DND-41 (cell line): ENCODE data around the gene IGLL1.
"Not testable (repeated sequence)": the region's sequence is repeated elsewhere in the genome, so short reads cannot be mapped to it uniquely, and the experiment has no call there.

ENCODE experiments used
- ATAC-seq: fragments of 200-7000 bp; cut with Tn5 transposase; 3 replicates; pipeline ENCODE4 v1.9.1; 2021; ENCODE audit warnings: low read depth; ENCODE audit not compliant: insufficient read depth
- DNase-seq: peaks from one replicate; pipeline ENCODE4 v3.0.0-alpha.2; 2020
- H2AFZ ChIP-seq: 2 replicates; pipeline ENCODE4 v1.6.0; 2012; ENCODE audit warnings: low read depth, low read length
- H3K27ac ChIP-seq: 2 replicates; pipeline ENCODE4 v1.5.1; 2012; ENCODE audit warnings: low read length, inconsistent platforms
- H3K27me3 ChIP-seq: fragments of 200-600 bp; sonication (generic); 2 replicates; pipeline ENCODE4 v1.6.0; 2012; ENCODE audit warnings: low read length, mild to moderate bottlenecking, inconsistent platforms; ENCODE audit not compliant: insufficient read depth, poor library complexity
- H3K36me3 ChIP-seq: 2 replicates; pipeline ENCODE4 v1.5.1; 2012; ENCODE audit warnings: low read length, inconsistent platforms; ENCODE audit not compliant: insufficient read depth
- H3K4me1 ChIP-seq: 2 replicates; pipeline ENCODE4 v1.5.1; 2012; ENCODE audit warnings: mild to moderate bottlenecking, low read length; ENCODE audit not compliant: insufficient read depth
- H3K4me2 ChIP-seq: 2 replicates; pipeline ENCODE4 v1.6.0; 2012; ENCODE audit warnings: mild to moderate bottlenecking, moderate library complexity, low read length, inconsistent platforms; ENCODE audit not compliant: insufficient read depth
- H3K4me3 ChIP-seq, 2 experiments: fragments of 200-600 bp in 1 of 2; shearing (Covaris generic) in 1 of 2; 2 replicates each; pipeline ENCODE4 v1.5.1; 2012 to 2016; ENCODE audit warnings: inconsistent platforms in 2 of 2, low read length in 2 of 2, mild to moderate bottlenecking in 2 of 2, low read depth in 1 of 2, moderate library complexity in 1 of 2
- H3K79me2 ChIP-seq: 2 replicates; pipeline ENCODE4 v1.6.0; 2012; ENCODE audit warnings: low read length, inconsistent platforms; ENCODE audit not compliant: insufficient read depth
- H3K9ac ChIP-seq: 2 replicates; pipeline ENCODE4 v1.6.0; 2012; ENCODE audit warnings: low read depth, mild to moderate bottlenecking, inconsistent platforms, low read length, moderate library complexity
- H3K9me3 ChIP-seq: 2 replicates; pipeline ENCODE4 v1.5.1; 2012; ENCODE audit warnings: low read length, moderate library complexity, mild to moderate bottlenecking, inconsistent platforms; ENCODE audit not compliant: insufficient read depth, severe bottlenecking
- H4K20me1 ChIP-seq: 2 replicates; pipeline ENCODE4 v1.6.0; 2012; ENCODE audit warnings: low read length; ENCODE audit not compliant: insufficient read depth
- CTCF ChIP-seq: IDR thresholded peaks from 2 replicates; pipeline ENCODE4 v1.5.1; 2012; ENCODE audit warnings: borderline replicate concordance, low read length, moderate library complexity, mild to moderate bottlenecking; ENCODE audit not compliant: poor library complexity, severe bottlenecking; ENCODE audit errors: extremely low read depth
- EZH2 ChIP-seq: IDR thresholded peaks from 3 replicates; pipeline ENCODE4 v1.6.1; 2012; ENCODE audit warnings: borderline replicate concordance, low read depth, mild to moderate bottlenecking, moderate library complexity, low read length, inconsistent platforms; ENCODE audit not compliant: severe bottlenecking

IGLL1 gene

GRCh38 chr22:23579870-23580575 lies at the start of gene IGLL1:
IGLL1 (minus strand) TSS chr22:23580290; CDS start chr22:23580190, 100 bp downstream.
- peak within 1 kb of the TSS in 1 of 2 experiments; percentile 37; a peak in 2 of 4 replicates for H3K4me3 ChIP-seq
- TF ChIP-seq CTCF (no peak), EZH2 (no peak)
- H3K4me1 ChIP-seq: peaks cover 85% of the 10 kb centered on the region
- H3K27me3 ChIP-seq: no peaks in the 10 kb centered on the region
- H3K36me3 ChIP-seq: no peaks in the 10 kb centered on the region
- H3K9ac ChIP-seq: peak within 1 kb of the TSS; percentile 54
- H3K27ac ChIP-seq: peak within 1 kb of the TSS; percentile 71
- H3K79me2 ChIP-seq: peaks cover 12% of the 10 kb centered on the region
- ATAC-seq (peak; percentile 41), DNase-seq (peak; percentile 89)
- H3K9me3 ChIP-seq: no peaks in the 10 kb centered on the region
- no peaks in the 10 kb centered on the region for H4K20me1 ChIP-seq
- H3K4me2 ChIP-seq: peak within 1 kb of the TSS; percentile 39
- H2AFZ ChIP-seq: no peak within 1 kb of the TSS

- H3K27ac ChIP-seq, H3K4me1 ChIP-seq, H3K4me2 ChIP-seq, H3K9me3 ChIP-seq, ATAC-seq, H3K27me3 ChIP-seq, H3K4me3 ChIP-seq, H2AFZ ChIP-seq, H3K9ac ChIP-seq, H3K79me2 ChIP-seq, H3K36me3 ChIP-seq, DNase-seq, H4K20me1 ChIP-seq: not testable (repeated sequence)
Measured at GRCh38 chr22:23628056-23628743, 48.1 kb upstream of the IGLL1 start.

- not testable (repeated sequence) for H3K4me1 ChIP-seq, H3K79me2 ChIP-seq, H3K27me3 ChIP-seq, H3K9ac ChIP-seq, H2AFZ ChIP-seq, H3K4me2 ChIP-seq, H3K27ac ChIP-seq, H4K20me1 ChIP-seq, H3K9me3 ChIP-seq, H3K36me3 ChIP-seq, H3K4me3 ChIP-seq
- DNase-seq (peak; percentile 49), ATAC-seq (peak; percentile 89)
- TF ChIP-seq CTCF: peak; percentile 61
Measured at GRCh38 chr22:23627401-23628055, 47.4 kb upstream of the IGLL1 start.

GRCh38 chr22:23626286-23626975 lies 46.3 kb upstream of the IGLL1 start:
- Histone ChIP-seq H3K4me1 (no peaks in the 10 kb centered on the region), H3K27ac (no peak overlapping the region), H3K27me3 (no peaks in the 10 kb centered on the region), H4K20me1 (no peaks in the 10 kb centered on the region), H3K4me2 (no peak overlapping the region), H3K4me3 (no peak overlapping the region), H3K36me3 (no peaks in the 10 kb centered on the region), H3K9ac (no peak overlapping the region), H3K9me3 (no peaks in the 10 kb centered on the region), H3K79me2 (no peaks in the 10 kb centered on the region), H2AFZ (no peak overlapping the region)
- DNase-seq (no peak), ATAC-seq (no peak)
- no peak for TF ChIP-seq EZH2
- TF ChIP-seq CTCF: no peak
